Measurements from ENCODE around the gene KLHL1. TPM values are rescaled to one million over a fixed set of nuclear protein-coding genes. Genes with fewer than 3 reads are reported as not detected.

Gene KLHL1
- total RNA-seq, 1 donor from 2014 or later = 0.14 TPM

DNA sequence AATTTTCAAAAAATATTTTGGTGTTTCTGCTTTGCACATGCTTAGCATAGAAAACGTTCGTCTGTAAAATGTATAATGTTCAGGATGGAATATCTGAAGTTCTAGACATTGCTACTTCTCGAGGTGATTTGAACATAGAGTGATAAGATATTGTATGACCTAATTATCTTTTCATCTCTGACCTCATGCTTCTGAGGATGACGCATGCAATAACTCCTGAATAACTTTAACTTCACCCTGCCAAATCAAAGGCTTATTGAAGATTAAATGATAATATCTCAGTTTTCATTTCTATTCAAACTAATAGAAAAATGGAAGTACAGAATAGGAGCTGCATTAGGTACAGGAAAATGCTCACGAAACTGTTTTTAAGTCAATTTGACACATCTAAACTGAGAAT is 151.4 kb downstream of the KLHL1 start:
- Mint-ChIP-seq H3K4me1 (ENCODE audit: unreplicated experiment) (no peaks in the 10 kb centered on the region), H3K27ac (no peak overlapping the region), H3K4me3 (no peak overlapping the region), H3K27me3 (no peaks in the 10 kb centered on the region), H3K36me3 (no peaks in the 10 kb centered on the region), H3K9me3 (no peaks in the 10 kb centered on the region)
- TF ChIP-seq, protein P1, sequence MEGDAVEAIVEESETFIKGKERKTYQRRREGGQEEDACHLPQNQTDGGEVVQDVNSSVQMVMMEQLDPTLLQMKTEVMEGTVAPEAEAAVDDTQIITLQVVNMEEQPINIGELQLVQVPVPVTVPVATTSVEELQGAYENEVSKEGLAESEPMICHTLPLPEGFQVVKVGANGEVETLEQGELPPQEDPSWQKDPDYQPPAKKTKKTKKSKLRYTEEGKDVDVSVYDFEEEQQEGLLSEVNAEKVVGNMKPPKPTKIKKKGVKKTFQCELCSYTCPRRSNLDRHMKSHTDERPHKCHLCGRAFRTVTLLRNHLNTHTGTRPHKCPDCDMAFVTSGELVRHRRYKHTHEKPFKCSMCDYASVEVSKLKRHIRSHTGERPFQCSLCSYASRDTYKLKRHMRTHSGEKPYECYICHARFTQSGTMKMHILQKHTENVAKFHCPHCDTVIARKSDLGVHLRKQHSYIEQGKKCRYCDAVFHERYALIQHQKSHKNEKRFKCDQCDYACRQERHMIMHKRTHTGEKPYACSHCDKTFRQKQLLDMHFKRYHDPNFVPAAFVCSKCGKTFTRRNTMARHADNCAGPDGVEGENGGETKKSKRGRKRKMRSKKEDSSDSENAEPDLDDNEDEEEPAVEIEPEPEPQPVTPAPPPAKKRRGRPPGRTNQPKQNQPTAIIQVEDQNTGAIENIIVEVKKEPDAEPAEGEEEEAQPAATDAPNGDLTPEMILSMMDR (conservative IDR thresholded peaks at IDR 0.05) = no peak
- DNase-seq (ENCODE audit: extremely low spot score, unreplicated experiment) = no peak

DNA sequence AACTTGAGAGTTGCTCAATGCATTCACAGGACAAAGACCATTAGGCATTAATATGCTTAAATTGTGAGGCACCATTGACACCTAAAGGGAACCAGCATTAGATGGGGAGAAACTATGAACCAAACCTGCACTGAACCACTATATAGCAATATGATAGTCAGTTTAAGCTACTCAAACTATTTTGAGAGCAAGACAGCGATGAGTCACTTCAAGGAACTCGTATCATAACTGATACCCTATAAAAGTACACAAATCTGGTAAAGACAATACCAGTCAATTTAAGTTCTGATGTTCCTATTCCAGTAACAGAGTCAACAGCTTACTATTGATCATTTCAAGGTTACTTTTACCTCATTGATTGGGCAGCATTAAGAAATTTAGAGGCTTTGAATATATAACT is 151.9 kb downstream of the KLHL1 start:
- H3K36me3 Mint-ChIP-seq = no peaks in the 10 kb centered on the region

DNA sequence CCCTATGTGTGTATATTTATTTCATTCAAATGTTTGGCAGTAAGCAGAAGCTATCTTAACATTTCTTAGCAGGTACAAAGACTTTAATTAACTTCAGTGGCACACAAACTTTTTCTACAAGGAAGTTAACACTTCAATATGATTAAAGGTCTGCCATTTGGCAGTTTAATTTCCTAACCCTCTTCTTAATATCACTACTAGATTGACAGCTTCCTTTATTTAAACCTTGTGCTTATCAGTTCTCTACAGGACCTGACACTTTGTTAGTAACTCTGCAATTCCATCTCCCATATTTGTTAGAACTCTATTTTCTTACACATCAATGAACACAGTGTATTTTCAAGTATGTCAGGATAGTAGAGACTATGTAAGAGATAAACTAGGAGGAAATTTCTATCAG is 153.0 kb downstream of the KLHL1 start:
- Mint-ChIP-seq H3K27ac (no peak overlapping the region), H3K4me3 (no peak overlapping the region), H3K36me3 (no peaks in the 10 kb centered on the region), H3K9me3 (no peaks in the 10 kb centered on the region), H3K4me1 (ENCODE audit: unreplicated experiment) (no peaks in the 10 kb centered on the region), H3K27me3 (no peaks in the 10 kb centered on the region)
- TF ChIP-seq, protein P1 (conservative IDR thresholded peaks at IDR 0.05) = no peak
- DNase-seq (ENCODE audit: extremely low spot score, unreplicated experiment) = no peak

More for the DNA sequence above, 151.9 kb downstream of the KLHL1 start:
- TF ChIP-seq, protein P1 (conservative IDR thresholded peaks at IDR 0.05) = no peak
- no peak for DNase-seq (ENCODE audit: extremely low spot score, unreplicated experiment)
- Mint-ChIP-seq H3K4me1 (ENCODE audit: unreplicated experiment) (no peaks in the 10 kb centered on the region), H3K9me3 (no peaks in the 10 kb centered on the region), H3K27ac (no peak overlapping the region), H3K4me3 (no peak overlapping the region), H3K27me3 (no peaks in the 10 kb centered on the region)

DNA sequence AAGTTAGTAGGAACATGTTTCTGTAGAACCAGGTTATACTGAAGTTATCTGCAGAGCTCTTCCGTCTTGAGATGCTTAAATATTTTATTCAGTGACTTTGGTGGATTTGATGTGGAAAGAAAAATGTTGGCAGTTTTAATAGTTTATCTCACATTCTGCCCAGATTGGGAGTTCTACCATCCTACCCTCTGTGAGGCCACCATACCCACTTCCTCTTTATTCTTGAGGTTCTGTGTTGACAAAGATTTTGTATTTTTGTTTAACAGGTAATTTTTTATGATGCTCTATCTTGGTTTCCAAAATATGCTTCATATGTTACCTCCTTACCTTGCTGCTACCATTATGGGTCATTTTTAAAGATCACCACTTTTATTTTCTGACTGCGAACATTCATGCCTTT is 156.8 kb downstream of the KLHL1 start:
- H3K4me3 Mint-ChIP-seq = no peak overlapping the region
- H3K9me3 Mint-ChIP-seq = no peaks in the 10 kb centered on the region
- H3K27me3 Mint-ChIP-seq = no peaks in the 10 kb centered on the region
- no peaks in the 10 kb centered on the region for H3K36me3 Mint-ChIP-seq
- no peak for DNase-seq (ENCODE audit: extremely low spot score, unreplicated experiment)
- H3K27ac Mint-ChIP-seq = no peak overlapping the region
- no peaks in the 10 kb centered on the region for H3K4me1 Mint-ChIP-seq (ENCODE audit: unreplicated experiment)
- TF ChIP-seq, protein P1 (conservative IDR thresholded peaks at IDR 0.05) = no peak

DNA sequence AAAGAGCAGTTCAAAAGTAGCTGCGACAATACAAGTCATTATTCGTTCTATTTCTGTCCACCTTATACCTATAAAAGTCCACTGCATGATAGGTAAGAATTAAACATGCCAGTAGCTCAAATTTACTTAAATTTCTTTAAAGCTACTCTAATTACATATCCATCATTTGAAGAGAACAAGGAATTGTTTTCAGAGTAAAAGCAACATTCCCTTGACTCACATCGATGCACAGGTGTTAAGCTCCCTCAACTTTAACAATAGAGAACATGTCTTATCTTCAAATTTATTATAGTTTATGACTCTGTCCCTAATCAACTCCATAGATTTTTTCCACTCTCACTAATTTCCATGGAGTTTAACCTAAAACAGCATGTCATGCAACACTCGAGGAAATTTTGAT is 158.1 kb downstream of the KLHL1 start:
- Mint-ChIP-seq H3K27ac (no peak overlapping the region), H3K9me3 (no peaks in the 10 kb centered on the region)

More for the DNA sequence above, 158.1 kb downstream of the KLHL1 start:
- Mint-ChIP-seq H3K4me1 (ENCODE audit: unreplicated experiment) (no peaks in the 10 kb centered on the region), H3K27me3 (no peaks in the 10 kb centered on the region), H3K4me3 (no peak overlapping the region), H3K36me3 (no peaks in the 10 kb centered on the region)
- TF ChIP-seq, protein P1 (conservative IDR thresholded peaks at IDR 0.05) = no peak
- no peak for DNase-seq (ENCODE audit: extremely low spot score, unreplicated experiment)

All from type B pancreatic cell (in vitro differentiated cells).